HCT116 (cell line): ENCODE results near the gene HLCS. TPM values are rescaled to one million over a fixed set of nuclear protein-coding genes. Genes with fewer than 3 reads are reported as not detected.

ENCODE experiments used
- ATAC-seq: fragments of 200-7000 bp; cut with Tn5 transposase; 2 replicates; pipeline ENCODE4 v1.9.1; 2020; ENCODE audit warnings: mild to moderate bottlenecking, moderate library complexity
- BruUV-seq: library from RNA; stranded (reverse); fragments of 400-500 nt; replicated peaks from 2 replicates; lab custom pipeline; 2021; lab: Mats Ljungman, UMichigan
- CTCF ChIA-PET: fragments of 300-600 bp; sonication (Branson Sonifier 250); formaldehyde crosslinking; loops from one replicate; lab custom pipeline; 2021; ENCODE audit warnings: antibody characterized with exemption; lab: Charles Lee
- POLR2A ChIA-PET: fragments of 300-600, 350-600 bp; sonication (Branson Sonifier 250); formaldehyde crosslinking; loops from one replicate; lab custom pipeline; 2021; ENCODE audit warnings: antibody characterized with exemption; lab: Charles Lee
- RAD21 ChIA-PET, 2 experiments: fragments of 300-600 bp; sonication (Branson Sonifier 250); formaldehyde crosslinking; loops; one replicate each; lab custom pipeline; 2023; ENCODE audit warnings: low total read pairs in 2 of 2; ENCODE audit not compliant: uncharacterized antibody in 2 of 2, unreplicated experiment in 2 of 2, low non-redundant PET in 1 of 2; lab: Charles Lee
- DNase-seq: peaks from one replicate; pipeline ENCODE4 v3.0.0-alpha.2; 2010; ENCODE audit warnings: low read depth, low spot score
- H2AFZ ChIP-seq: fragments of 200-600 bp; shearing (Covaris generic), sonication (generic); 2 replicates; pipeline ENCODE4 v1.6.1; 2017; ENCODE audit warnings: low read depth, mixed run types, mixed read lengths, antibody characterized with exemption, low read length; ENCODE audit not compliant: poor library complexity, severe bottlenecking
- H3K27ac ChIP-seq: 2 replicates; pipeline ENCODE4 v1.5.1; 2012; ENCODE audit warnings: low read depth, low read length
- H3K27me3 ChIP-seq: fragments of 200-600 bp; sonication (generic); 2 replicates; pipeline ENCODE4 v1.6.1; 2016; ENCODE audit warnings: mixed run types, low read length, mixed read lengths; ENCODE audit not compliant: insufficient read depth
- H3K36me3 ChIP-seq, 2 experiments: fragments of 200-500 bp in 1 of 2; fragments of 200-600 bp in 1 of 2; sonication (Bioruptor generic) in 1 of 2; sonication (generic) in 1 of 2; 2 replicates each; pipeline versions ENCODE4 v1.5.1 to v1.6.1; 2014 to 2016; ENCODE audit warnings: low read length in 2 of 2, inconsistent platforms in 1 of 2, mixed read lengths in 1 of 2, mixed run types in 1 of 2; ENCODE audit not compliant: insufficient read depth in 2 of 2, control insufficient read depth in 1 of 2
- H3K4me1 ChIP-seq, 2 experiments: fragments of 200-600 bp in 1 of 2; sonication (generic) in 1 of 2; 2 replicates each; pipeline versions ENCODE4 v1.5.1 to v1.6.1; 2012 to 2017; ENCODE audit warnings: low read length in 2 of 2, inconsistent platforms in 1 of 2, mild to moderate bottlenecking in 1 of 2, mixed read lengths in 1 of 2, mixed run types in 1 of 2, moderate library complexity in 1 of 2; ENCODE audit not compliant: insufficient read depth in 2 of 2, control insufficient read depth in 1 of 2
- H3K4me2 ChIP-seq: fragments of 200-600 bp; sonication (generic); 2 replicates; pipeline ENCODE4 v1.6.1; 2017; ENCODE audit warnings: mixed run types, low read length, mixed read lengths
- H3K4me3 ChIP-seq, 2 experiments: fragments of 200-600 bp in 1 of 2; sonication (generic) in 1 of 2; replicated peaks in 1 of 2; 2 replicates each; pipeline ENCODE4 v1.5.1; 2011 to 2016; ENCODE audit warnings: low read length in 2 of 2, control low read depth in 1 of 2, low read depth in 1 of 2, mild to moderate bottlenecking in 1 of 2, mixed read lengths in 1 of 2, mixed run types in 1 of 2
- H3K79me2 ChIP-seq: fragments of 200-600 bp; sonication (generic); 2 replicates; pipeline ENCODE4 v1.6.1; 2017; ENCODE audit warnings: mild to moderate bottlenecking, mixed run types, low read length, moderate library complexity, mixed read lengths; ENCODE audit not compliant: insufficient read depth
- H3K9ac ChIP-seq: fragments of 200-600 bp; sonication (generic); 2 replicates; pipeline ENCODE4 v1.6.1; 2016; ENCODE audit warnings: low read length, mixed read lengths
- H3K9me2 ChIP-seq: fragments of 200-600 bp; sonication (generic), shearing (Covaris generic); 2 replicates; pipeline ENCODE4 v1.6.1; 2017; ENCODE audit warnings: mixed run types, mild to moderate bottlenecking, moderate library complexity; ENCODE audit not compliant: insufficient read depth
- H3K9me3 ChIP-seq, 2 experiments: fragments of 200-500 bp in 1 of 2; fragments of 200-600 bp in 1 of 2; sonication (Bioruptor generic) in 1 of 2; sonication (generic) in 1 of 2; 2 replicates each; pipeline ENCODE4 v1.6.1; 2014 to 2017; ENCODE audit warnings: low read length in 2 of 2, mixed read lengths in 2 of 2, inconsistent platforms in 1 of 2, low read depth in 1 of 2, mild to moderate bottlenecking in 1 of 2, mixed run types in 1 of 2, moderate library complexity in 1 of 2; ENCODE audit not compliant: control insufficient read depth in 1 of 2, insufficient read depth in 1 of 2
- H4K20me1 ChIP-seq: fragments of 200-600 bp; sonication (generic), shearing (Covaris generic); 2 replicates; pipeline ENCODE4 v1.6.1; 2017; ENCODE audit warnings: mixed run types, mild to moderate bottlenecking, moderate library complexity; ENCODE audit not compliant: insufficient read depth
- CEBPB ChIP-seq: IDR thresholded peaks from 2 replicates; pipeline ENCODE4 v1.6.1; 2012; ENCODE audit warnings: low read depth
- EGR1 ChIP-seq: IDR thresholded peaks from 2 replicates; pipeline ENCODE4 v1.6.1; 2012; ENCODE audit warnings: low read depth
- ELF1 ChIP-seq: IDR thresholded peaks from 2 replicates; pipeline ENCODE4 v1.6.1; 2012; ENCODE audit warnings: low read depth, borderline replicate concordance
- FOSL1 ChIP-seq: IDR thresholded peaks from 2 replicates; pipeline ENCODE4 v1.6.1; 2012; ENCODE audit warnings: low read depth
- POLR2A ChIP-seq: IDR thresholded peaks from 2 replicates; pipeline ENCODE4 v1.7.0; 2011; ENCODE audit warnings: borderline replicate concordance; ENCODE audit not compliant: insufficient read depth, insufficient read length; ENCODE audit errors: extremely low read depth
- POLR2AphosphoS5 ChIP-seq: IDR thresholded peaks from 2 replicates; pipeline ENCODE4 v1.6.1; 2011; ENCODE audit warnings: mild to moderate bottlenecking, low read depth, low read length, moderate library complexity
- SIN3A ChIP-seq: IDR thresholded peaks from 2 replicates; pipeline ENCODE4 v1.6.1; 2012; ENCODE audit warnings: low read depth
- SRF ChIP-seq: IDR thresholded peaks from 2 replicates; pipeline ENCODE4 v1.6.1; 2012; ENCODE audit warnings: low read depth
- TCF7L2 ChIP-seq: IDR thresholded peaks from 2 replicates; pipeline ENCODE4 v1.7.0; 2011; ENCODE audit warnings: borderline replicate concordance, inconsistent platforms; ENCODE audit not compliant: insufficient read depth, insufficient read length; ENCODE audit errors: extremely low read depth
- ZNF274 ChIP-seq: fragments of 200-500 bp; sonication (Bioruptor generic); IDR thresholded peaks from 2 replicates; pipeline ENCODE4 v1.6.1; 2014; ENCODE audit warnings: mild to moderate bottlenecking, low read depth, low read length, inconsistent platforms
- intact Hi-C: fragments of 100-400 bp; cut with micrococcal nuclease; formaldehyde crosslinking; loops from 2 replicates; pipeline ENCODE4 v1.10.0; 2022
- total RNA-seq: library from RNA; stranded (reverse); gene quantifications from one replicate; pipeline ENCODE4 v1.2.1, GENCODE V29; 2021; ENCODE audit not compliant: unreplicated experiment
- TF ChIP-seq, protein P1 (sequence below): IDR thresholded peaks from 2 replicates; pipeline ENCODE4 v1.6.1; 2011; ENCODE audit warnings: mild to moderate bottlenecking, low read length, moderate library complexity; ENCODE audit not compliant: insufficient replicate concordance; ENCODE audit errors: extremely low read depth
- TF ChIP-seq, protein P2 (sequence below): IDR thresholded peaks from 2 replicates; pipeline ENCODE4 v1.6.1; 2012; ENCODE audit warnings: low read depth

Gene HLCS
- total RNA-seq, 1 experiment from 2014 or later: 18.5 TPM

DNA sequence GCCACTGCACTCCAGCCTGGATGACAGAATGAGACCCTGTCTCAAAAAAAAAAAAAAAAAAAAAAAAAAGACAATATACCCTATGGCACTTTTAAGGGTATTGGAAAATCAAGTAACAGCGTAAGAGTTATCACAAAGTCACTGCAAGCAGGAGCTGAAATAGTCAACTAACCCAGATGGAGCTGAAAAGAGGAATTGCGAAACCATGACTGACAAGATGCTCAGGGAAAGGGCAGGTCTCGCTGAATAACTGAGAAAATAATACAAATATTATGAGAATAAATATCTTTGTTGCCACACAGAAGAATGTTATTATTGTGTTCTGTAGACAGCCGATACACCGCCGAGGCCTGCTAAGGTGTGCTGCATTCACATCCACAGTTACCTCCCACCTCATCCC lies 17.8 kb downstream of the HLCS start:
- Histone ChIP-seq H4K20me1 (no peaks in the 10 kb centered on the region), H3K36me3 (0 out of 4 replicates have a peak, but pooled peaks cover 0 to 7% of the 10 kb centered on the region in 2 experiments), H3K27ac (no peak overlapping the region), H2AFZ (no peak overlapping the region), H3K9ac (no peak overlapping the region), H3K4me1 (no peaks in the 10 kb centered on the region), H3K4me2 (no peak overlapping the region), H3K27me3 (no peaks in the 10 kb centered on the region), H3K9me2 (no peaks in the 10 kb centered on the region), H3K4me3 (no peak overlapping the region), H3K79me2 (no peaks in the 10 kb centered on the region), H3K9me3 (no peaks in the 10 kb centered on the region)
- ATAC-seq: no peak
- no peak for TF ChIP-seq ZNF274
- no peak for TF ChIP-seq SIN3A
- no peak for TF ChIP-seq ELF1
- no peak for TF ChIP-seq POLR2AphosphoS5
- TF ChIP-seq, protein P1, sequence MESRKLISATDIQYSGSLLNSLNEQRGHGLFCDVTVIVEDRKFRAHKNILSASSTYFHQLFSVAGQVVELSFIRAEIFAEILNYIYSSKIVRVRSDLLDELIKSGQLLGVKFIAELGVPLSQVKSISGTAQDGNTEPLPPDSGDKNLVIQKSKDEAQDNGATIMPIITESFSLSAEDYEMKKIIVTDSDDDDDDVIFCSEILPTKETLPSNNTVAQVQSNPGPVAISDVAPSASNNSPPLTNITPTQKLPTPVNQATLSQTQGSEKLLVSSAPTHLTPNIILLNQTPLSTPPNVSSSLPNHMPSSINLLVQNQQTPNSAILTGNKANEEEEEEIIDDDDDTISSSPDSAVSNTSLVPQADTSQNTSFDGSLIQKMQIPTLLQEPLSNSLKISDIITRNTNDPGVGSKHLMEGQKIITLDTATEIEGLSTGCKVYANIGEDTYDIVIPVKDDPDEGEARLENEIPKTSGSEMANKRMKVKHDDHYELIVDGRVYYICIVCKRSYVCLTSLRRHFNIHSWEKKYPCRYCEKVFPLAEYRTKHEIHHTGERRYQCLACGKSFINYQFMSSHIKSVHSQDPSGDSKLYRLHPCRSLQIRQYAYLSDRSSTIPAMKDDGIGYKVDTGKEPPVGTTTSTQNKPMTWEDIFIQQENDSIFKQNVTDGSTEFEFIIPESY: no peak
- TF ChIP-seq EGR1: no peak
- no peak for TF ChIP-seq POLR2A
- TF ChIP-seq CEBPB: no peak
- no peak for TF ChIP-seq TCF7L2
- TF ChIP-seq FOSL1: no peak
- TF ChIP-seq, protein P2, sequence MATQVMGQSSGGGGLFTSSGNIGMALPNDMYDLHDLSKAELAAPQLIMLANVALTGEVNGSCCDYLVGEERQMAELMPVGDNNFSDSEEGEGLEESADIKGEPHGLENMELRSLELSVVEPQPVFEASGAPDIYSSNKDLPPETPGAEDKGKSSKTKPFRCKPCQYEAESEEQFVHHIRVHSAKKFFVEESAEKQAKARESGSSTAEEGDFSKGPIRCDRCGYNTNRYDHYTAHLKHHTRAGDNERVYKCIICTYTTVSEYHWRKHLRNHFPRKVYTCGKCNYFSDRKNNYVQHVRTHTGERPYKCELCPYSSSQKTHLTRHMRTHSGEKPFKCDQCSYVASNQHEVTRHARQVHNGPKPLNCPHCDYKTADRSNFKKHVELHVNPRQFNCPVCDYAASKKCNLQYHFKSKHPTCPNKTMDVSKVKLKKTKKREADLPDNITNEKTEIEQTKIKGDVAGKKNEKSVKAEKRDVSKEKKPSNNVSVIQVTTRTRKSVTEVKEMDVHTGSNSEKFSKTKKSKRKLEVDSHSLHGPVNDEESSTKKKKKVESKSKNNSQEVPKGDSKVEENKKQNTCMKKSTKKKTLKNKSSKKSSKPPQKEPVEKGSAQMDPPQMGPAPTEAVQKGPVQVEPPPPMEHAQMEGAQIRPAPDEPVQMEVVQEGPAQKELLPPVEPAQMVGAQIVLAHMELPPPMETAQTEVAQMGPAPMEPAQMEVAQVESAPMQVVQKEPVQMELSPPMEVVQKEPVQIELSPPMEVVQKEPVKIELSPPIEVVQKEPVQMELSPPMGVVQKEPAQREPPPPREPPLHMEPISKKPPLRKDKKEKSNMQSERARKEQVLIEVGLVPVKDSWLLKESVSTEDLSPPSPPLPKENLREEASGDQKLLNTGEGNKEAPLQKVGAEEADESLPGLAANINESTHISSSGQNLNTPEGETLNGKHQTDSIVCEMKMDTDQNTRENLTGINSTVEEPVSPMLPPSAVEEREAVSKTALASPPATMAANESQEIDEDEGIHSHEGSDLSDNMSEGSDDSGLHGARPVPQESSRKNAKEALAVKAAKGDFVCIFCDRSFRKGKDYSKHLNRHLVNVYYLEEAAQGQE: no peak
- no peak for TF ChIP-seq SRF
- CTCF ChIA-PET: interaction anchor here (0.5 to 1.4 kb wide), 2 partner anchors 11 to 18 kb away, joined by 3 read pairs; no protein-coding TSS in a partner anchor
- POLR2A ChIA-PET: no interaction called here
- no peak for DNase-seq
- intact Hi-C loops: no loop called here
- RAD21 ChIA-PET: no interaction called here
- BruUV-seq: no TSS peak
